Activated T-helper 1 cell treated with anti-CD3 and anti-CD28 coated beads, Interleukin-12 subunit alpha, Interleukin-12 subunit beta, Interleukin-2, Interleukin-4 antibody, amounts not matched to agents 30 ng/mL and 10 ng/mL and 1 ng/mL, durations not matched to agents 14 hours and 24 hours and 36 hours (primary cell): ENCODE measurements around the gene NES. TPM values are rescaled to one million over a fixed set of nuclear protein-coding genes. Genes with fewer than 3 reads are reported as not detected.
A peak's percentile ranks its signal among the peaks of the same experiment; 100 is the strongest.

ENCODE experiments used
- DNase-seq: peaks from one replicate; pipeline ENCODE4 v3.0.0; 2021; ENCODE audit warnings: low spot score
- H3K27ac Mint-ChIP-seq: one replicate; pipeline ENCODE4 v1.8.0; 2021; ENCODE audit warnings: mild to moderate bottlenecking, mixed read lengths
- H3K27me3 Mint-ChIP-seq: one replicate; pipeline ENCODE4 v1.8.0; 2022; ENCODE audit warnings: mild to moderate bottlenecking, moderate library complexity, mixed read lengths; ENCODE audit not compliant: insufficient read depth
- H3K36me3 Mint-ChIP-seq: one replicate; pipeline ENCODE4 v1.8.0; 2021; ENCODE audit warnings: low read depth, mixed read lengths
- H3K4me1 Mint-ChIP-seq: one replicate; pipeline ENCODE4 v1.8.0; 2021; ENCODE audit warnings: low read depth, mixed read lengths
- H3K4me3 Mint-ChIP-seq: one replicate; pipeline ENCODE4 v1.8.0; 2021; ENCODE audit warnings: mild to moderate bottlenecking, moderate library complexity, mixed read lengths
- H3K9me3 Mint-ChIP-seq: one replicate; pipeline ENCODE4 v1.8.0; 2021; ENCODE audit warnings: mixed read lengths
- intact Hi-C: fragments of 100-400 bp; cut with micrococcal nuclease; formaldehyde crosslinking; loops from one replicate; pipeline ENCODE4 v1.15.1; 2024
- total RNA-seq: library from RNA; stranded (reverse); gene quantifications from 2 replicates; pipeline ENCODE4 v1.2.3, GENCODE V29; 2022

Gene NES
- total RNA-seq, 1 donor from 2014 or later, result not detected

GRCh38 chr1:156709031-156709430 is 31.8 kb upstream of the NES start:
- intact Hi-C loops, result loop anchor here (5.0 kb wide), 2 partner anchors 87 to 218 kb away; no protein-coding TSS in a partner anchor
- no peak for DNase-seq
- Mint-ChIP-seq H3K4me3 (no peak overlapping the region), H3K9me3 (no peaks in the 10 kb centered on the region), H3K4me1 (peaks cover 22% of the 10 kb centered on the region), H3K36me3 (no peaks in the 10 kb centered on the region), H3K27me3 (peaks cover 29% of the 10 kb centered on the region), H3K27ac (no peak overlapping the region)

GRCh38 chr1:156708218-156708661 is 31.0 kb upstream of the NES start:
- Mint-ChIP-seq H3K4me3 (no peak overlapping the region), H3K36me3 (no peaks in the 10 kb centered on the region), H3K27ac (no peak overlapping the region), H3K4me1 (peaks cover 23% of the 10 kb centered on the region), H3K27me3 (peaks cover 37% of the 10 kb centered on the region), H3K9me3 (no peaks in the 10 kb centered on the region)
- DNase-seq, result no peak
- intact Hi-C loops, result loop anchor here (5.0 kb wide), 2 partner anchors 86 to 219 kb away; no protein-coding TSS in a partner anchor

GRCh38 chr1:156707417-156708217 is 30.4 kb upstream of the NES start:
- no peaks in the 10 kb centered on the region for H3K9me3 Mint-ChIP-seq
- intact Hi-C loops, result loop anchor here (2.0 to 5.0 kb wide), 3 partner anchors 19 to 220 kb away; no protein-coding TSS in a partner anchor
- H3K27ac Mint-ChIP-seq, result no peak overlapping the region
- no peak overlapping the region for H3K4me3 Mint-ChIP-seq
- H3K36me3 Mint-ChIP-seq, result no peaks in the 10 kb centered on the region
- H3K4me1 Mint-ChIP-seq, result peaks cover 23% of the 10 kb centered on the region
- DNase-seq, result no peak
- H3K27me3 Mint-ChIP-seq, result peaks cover 39% of the 10 kb centered on the region

GRCh38 chr1:156706657-156707416 is 29.6 kb upstream of the NES start:
- Mint-ChIP-seq H3K36me3 (no peaks in the 10 kb centered on the region), H3K4me1 (peaks cover 23% of the 10 kb centered on the region), H3K4me3 (peak overlapping the region; percentile 85), H3K27me3 (peaks cover 39% of the 10 kb centered on the region), H3K9me3 (no peaks in the 10 kb centered on the region), H3K27ac (peak overlapping the region; percentile 58)
- no peak for DNase-seq
- intact Hi-C loops, result loop anchor here (1.0 to 5.0 kb wide), 4 partner anchors 18 to 220 kb away; no protein-coding TSS in a partner anchor

- DNase-seq, result peak; percentile 47
- H3K9me3 Mint-ChIP-seq, result no peaks in the 10 kb centered on the region
- H3K27ac Mint-ChIP-seq, result peak overlapping the region; percentile 29
- peak overlapping the region; percentile 85 for H3K4me3 Mint-ChIP-seq
- peaks cover 24% of the 10 kb centered on the region for H3K4me1 Mint-ChIP-seq
- H3K36me3 Mint-ChIP-seq, result no peaks in the 10 kb centered on the region
- H3K27me3 Mint-ChIP-seq, result peaks cover 43% of the 10 kb centered on the region
- intact Hi-C loops, result loop anchor here (1.0 to 5.0 kb wide), 5 partner anchors 17 to 221 kb away; no protein-coding TSS in a partner anchor
Measured at GRCh38 chr1:156705918-156706656, 28.9 kb upstream of the NES start.

- peaks cover 28% of the 10 kb centered on the region for H3K4me1 Mint-ChIP-seq
- H3K27me3 Mint-ChIP-seq, result peaks cover 43% of the 10 kb centered on the region
- intact Hi-C loops, result loop anchor here (1.0 to 5.0 kb wide), 3 partner anchors 45 to 222 kb away; no protein-coding TSS in a partner anchor
- no peaks in the 10 kb centered on the region for H3K9me3 Mint-ChIP-seq
- H3K4me3 Mint-ChIP-seq, result peak within 1 kb of the TSS; percentile 85
- H3K36me3 Mint-ChIP-seq, result no peaks in the 10 kb centered on the region
- H3K27ac Mint-ChIP-seq, result peak within 1 kb of the TSS; percentile 29
- DNase-seq, result no peak
Measured at GRCh38 chr1:156705321-156705917, 28.2 kb upstream of the NES start, which contains the start of gene CRABP2. CRABP2 (minus strand) TSS chr1:156705583; CDS start chr1:156705446, 137 bp downstream.

- H3K27me3 Mint-ChIP-seq, result peaks cover 43% of the 10 kb centered on the region
- no peak for DNase-seq
- peak overlapping the region; percentile 85 for H3K4me3 Mint-ChIP-seq
- intact Hi-C loops, result loop anchor here (1.0 to 5.0 kb wide), 3 partner anchors 45 to 222 kb away; no protein-coding TSS in a partner anchor
- H3K9me3 Mint-ChIP-seq, result no peaks in the 10 kb centered on the region
- H3K36me3 Mint-ChIP-seq, result no peaks in the 10 kb centered on the region
- H3K4me1 Mint-ChIP-seq, result peaks cover 28% of the 10 kb centered on the region
- H3K27ac Mint-ChIP-seq, result no peak overlapping the region
Measured at GRCh38 chr1:156704930-156705320, 27.7 kb upstream of the NES start.

- Mint-ChIP-seq H3K27me3 (peaks cover 45% of the 10 kb centered on the region), H3K4me1 (peaks cover 28% of the 10 kb centered on the region), H3K36me3 (no peaks in the 10 kb centered on the region), H3K4me3 (peak overlapping the region; percentile 31), H3K9me3 (no peaks in the 10 kb centered on the region), H3K27ac (no peak overlapping the region)
- DNase-seq, result no peak
- intact Hi-C loops, result no loop called here
Measured at GRCh38 chr1:156704166-156704711, 27.0 kb upstream of the NES start.

- H3K36me3 Mint-ChIP-seq, result no peaks in the 10 kb centered on the region
- H3K9me3 Mint-ChIP-seq, result no peaks in the 10 kb centered on the region
- intact Hi-C loops, result no loop called here
- H3K27ac Mint-ChIP-seq, result no peak overlapping the region
- DNase-seq, result no peak
- H3K4me3 Mint-ChIP-seq, result no peak overlapping the region
- H3K27me3 Mint-ChIP-seq, result peaks cover 47% of the 10 kb centered on the region
- peaks cover 28% of the 10 kb centered on the region for H3K4me1 Mint-ChIP-seq
Measured at GRCh38 chr1:156703741-156704140, 26.5 kb upstream of the NES start.

GRCh38 chr1:156703336-156703735 is 26.1 kb upstream of the NES start:
- H3K36me3 Mint-ChIP-seq, result no peaks in the 10 kb centered on the region
- no peaks in the 10 kb centered on the region for H3K9me3 Mint-ChIP-seq
- intact Hi-C loops, result no loop called here
- H3K4me3 Mint-ChIP-seq, result no peak overlapping the region
- no peak for DNase-seq
- peaks cover 28% of the 10 kb centered on the region for H3K4me1 Mint-ChIP-seq
- H3K27me3 Mint-ChIP-seq, result peaks cover 43% of the 10 kb centered on the region
- no peak overlapping the region for H3K27ac Mint-ChIP-seq

- Mint-ChIP-seq H3K36me3 (no peaks in the 10 kb centered on the region), H3K9me3 (no peaks in the 10 kb centered on the region), H3K4me3 (no peak overlapping the region), H3K27me3 (peaks cover 34% of the 10 kb centered on the region), H3K27ac (no peak overlapping the region), H3K4me1 (peaks cover 17% of the 10 kb centered on the region)
- no peak for DNase-seq
- intact Hi-C loops, result no loop called here
Measured at GRCh38 chr1:156700736-156701531, 23.7 kb upstream of the NES start.
